Measurements from ENCODE around the gene HK3.
"Not testable (repeated sequence)": the region's sequence is repeated elsewhere in the genome, so short reads cannot be mapped to it uniquely, and the experiment has no call there.

HK3 gene

DNA sequence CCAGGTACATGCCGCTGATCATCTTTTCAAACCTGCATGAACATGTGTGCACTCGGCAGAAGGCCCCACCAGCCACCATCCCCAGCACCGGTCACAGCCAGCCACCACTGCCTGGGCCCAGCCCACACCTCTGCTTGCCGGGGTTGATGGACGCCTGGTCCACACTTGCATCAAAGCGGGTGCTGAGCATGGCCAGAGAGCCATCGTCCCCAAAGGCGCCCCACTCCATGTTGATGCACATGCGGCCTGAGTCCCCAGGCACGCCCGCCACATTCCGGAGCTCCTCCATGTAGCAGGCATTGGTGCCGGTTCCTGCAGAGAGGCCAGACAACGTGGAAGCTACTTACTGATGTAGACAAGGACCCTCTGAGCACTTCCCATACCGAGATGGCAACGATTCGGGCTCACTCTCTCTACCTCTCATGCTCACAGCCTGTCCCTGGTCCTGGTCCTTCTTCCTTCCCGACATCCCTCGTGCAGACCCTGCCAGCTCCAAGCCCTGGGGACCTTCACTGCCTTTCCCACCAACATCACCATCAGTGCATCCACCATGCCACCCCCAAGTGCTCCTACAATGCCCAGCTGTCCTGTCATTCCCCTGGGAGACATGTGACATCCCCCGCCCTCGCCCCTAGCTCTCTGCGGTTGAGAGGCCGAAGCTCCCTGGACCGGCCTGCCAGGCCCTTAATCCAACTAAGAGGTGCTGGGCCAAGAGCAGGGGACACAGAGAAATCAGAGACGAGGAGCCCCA is 17.2 kb downstream of the HK3 start:
- DNase-seq, result no peak

DNA sequence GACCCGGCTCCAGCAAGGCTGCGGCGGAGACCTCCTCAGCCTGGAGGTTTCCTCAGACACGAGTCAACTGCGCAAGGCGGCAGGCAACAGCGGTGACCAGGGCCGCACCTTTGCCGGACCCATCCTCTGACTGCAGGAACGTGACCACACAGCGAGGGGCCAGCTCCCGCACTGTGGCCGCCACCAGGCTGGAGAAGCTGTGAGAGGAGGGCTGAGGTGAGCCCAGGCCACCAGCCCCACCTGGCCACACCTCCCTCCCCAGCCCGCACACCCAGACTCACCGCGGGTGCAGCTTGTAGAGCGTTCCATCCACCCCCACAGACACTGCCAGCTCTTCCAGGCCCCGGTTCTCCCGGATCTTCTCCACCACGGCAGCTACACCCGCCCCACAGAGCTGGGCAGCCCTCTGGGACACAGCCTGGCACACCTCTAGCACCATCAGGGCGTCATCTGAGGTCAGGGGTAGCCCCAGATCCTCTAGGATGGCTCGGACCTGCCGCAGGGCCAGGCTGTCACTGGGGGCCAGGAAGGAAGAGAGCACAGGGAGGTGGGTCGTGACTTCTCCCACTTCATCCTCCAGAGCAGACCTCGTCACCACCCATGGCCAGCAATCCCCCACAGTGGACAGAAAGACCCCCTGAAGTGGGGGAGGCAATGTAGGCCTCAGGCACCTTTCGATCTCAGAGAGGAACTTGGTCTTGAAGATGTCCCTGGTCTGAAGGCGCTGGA is 18.0 kb downstream of the HK3 start:
- DNase-seq, result no peak

DNA sequence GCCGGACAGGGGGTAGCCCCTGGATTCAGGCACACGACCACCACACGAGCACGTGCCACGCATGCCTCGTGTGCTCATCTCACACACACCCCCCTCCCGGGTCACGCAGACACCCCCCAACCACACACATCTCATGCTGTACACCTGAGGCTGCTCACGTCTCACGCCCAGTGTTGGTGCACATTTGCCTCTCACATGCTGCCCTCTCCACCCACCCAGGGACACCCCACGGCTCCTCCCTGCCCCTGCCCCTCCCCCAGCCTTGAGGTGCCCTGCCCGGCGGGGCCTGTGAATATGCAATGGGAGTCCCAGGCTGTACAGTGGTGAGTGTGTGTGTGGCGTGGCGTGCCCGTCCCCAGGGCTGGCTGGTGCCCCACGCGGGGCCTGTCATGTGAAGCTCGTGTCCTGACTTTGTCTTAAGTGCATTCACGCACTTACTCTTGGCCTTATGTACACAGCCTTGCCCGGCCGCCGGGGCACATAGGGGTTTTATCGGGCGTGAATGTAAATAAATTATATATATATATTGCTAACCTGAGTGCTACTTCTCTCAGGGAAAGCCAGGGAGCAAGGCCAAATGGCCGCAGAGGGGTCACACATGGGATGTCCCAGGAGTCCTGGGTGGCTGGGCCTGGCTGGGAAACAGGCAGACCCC is 18.7 kb downstream of the HK3 start:
- DNase-seq, result no peak

DNA sequence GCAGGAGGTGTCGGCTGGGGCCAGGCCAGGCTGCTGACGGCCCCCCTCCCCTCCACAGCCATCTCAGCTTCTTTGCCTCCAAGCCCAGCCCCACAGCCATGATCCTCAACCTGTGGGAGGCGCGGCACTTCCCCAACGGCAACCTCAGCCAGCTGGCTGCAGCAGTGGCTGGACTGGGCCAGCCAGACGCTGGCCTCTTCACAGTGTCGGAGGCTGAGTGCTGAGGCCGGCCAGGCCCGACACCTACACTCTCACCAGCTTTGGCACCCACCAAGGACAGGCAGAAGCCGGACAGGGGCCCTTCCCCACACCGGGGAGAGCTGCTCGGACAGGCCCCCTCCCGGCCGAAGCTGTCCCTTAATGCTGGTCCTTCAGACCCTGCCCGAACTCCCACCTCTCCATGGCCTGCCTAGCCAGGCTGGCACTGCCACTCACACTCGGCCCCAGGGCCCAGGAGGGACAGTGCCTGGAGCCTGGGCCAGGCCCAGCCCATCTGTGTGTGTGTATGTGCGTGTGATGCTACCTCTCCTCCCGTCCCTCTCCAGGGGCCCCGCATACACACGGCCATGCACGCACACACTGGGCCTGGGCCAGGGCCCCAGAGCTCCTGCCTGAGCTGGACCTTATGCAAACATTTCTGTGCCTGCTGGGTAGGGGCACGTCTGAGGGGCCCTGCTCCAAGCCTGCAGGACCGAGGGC is 19.3 kb downstream of the HK3 start:
- no peak for DNase-seq

DNA sequence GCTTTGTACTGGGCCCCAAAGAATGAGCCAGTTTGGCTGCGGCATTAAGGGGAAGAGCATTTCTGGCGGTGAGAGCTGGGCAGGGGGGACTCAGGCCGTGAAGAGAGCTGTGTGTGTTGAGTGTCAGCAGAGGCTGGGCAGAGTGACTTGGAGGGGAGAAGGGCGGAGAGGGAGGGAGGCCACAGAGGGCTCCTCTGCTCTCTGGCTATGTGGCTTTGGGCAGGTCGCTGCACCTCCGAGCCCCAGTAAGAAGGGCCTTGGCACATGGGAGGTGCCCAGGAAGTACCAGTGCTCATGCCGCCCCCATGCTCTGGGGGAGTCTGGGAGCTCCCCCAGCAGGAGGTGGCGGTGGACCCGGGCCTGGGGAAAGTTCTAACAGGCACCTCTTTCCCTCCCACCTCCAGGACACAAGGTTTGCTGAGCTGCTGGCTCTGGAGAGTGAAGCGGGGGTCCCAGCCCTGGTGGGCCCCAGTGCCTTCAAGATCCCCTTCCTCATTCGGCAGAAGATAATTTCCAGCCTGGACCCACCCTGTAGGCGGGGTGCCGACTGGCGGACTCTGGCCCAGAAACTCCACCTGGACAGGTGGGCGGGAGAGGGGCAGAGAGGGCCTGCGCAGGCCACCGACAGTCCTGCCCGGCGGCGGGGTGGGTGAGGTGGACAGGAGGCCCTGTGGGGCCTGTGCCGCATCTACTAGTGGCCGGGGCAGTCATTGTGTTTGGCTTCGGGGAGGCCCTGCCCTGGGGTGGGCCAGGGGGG is 20.1 kb downstream of the HK3 start:
- no peak for DNase-seq

DNA sequence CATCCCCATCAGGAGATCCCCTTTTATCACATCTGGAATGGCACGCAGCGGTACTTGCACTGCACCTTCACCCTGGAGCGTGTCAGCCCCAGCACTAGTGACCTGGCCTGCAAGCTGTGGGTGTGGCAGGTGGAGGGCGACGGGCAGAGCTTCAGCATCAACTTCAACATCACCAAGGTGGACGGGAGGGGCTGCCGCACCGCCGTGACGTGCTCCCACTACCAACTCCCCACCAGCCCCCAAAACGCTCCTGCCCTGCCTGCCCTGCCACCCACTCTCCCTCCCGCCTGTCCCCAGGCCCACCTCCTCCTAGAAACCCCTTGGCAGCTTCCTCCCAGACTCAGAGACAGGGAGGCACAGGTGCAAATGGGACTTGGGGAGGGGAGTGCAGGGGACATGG is 20.7 kb downstream of the HK3 start:
- DNase-seq, result no peak

DNA sequence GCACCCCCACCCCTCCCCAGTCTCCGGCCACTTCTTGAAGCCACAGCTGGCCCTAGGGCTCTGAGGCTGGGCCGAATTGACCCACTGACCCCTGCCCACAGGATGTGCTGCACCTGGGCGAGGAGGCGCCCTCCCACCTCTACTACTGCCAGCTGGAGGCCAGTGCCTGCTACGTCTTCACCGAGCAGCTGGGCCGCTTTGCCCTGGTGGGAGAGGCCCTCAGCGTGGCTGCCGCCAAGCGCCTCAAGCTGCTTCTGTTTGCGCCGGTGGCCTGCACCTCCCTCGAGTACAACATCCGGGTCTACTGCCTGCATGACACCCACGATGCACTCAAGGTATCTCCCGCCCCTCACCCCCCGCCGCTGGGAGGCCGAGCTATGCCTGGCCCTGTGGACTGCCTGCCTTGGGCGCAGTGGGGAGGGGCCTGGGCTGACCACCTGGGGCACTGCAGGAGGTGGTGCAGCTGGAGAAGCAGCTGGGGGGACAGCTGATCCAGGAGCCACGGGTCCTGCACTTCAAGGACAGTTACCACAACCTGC is 21.3 kb downstream of the HK3 start:
- no peak for DNase-seq

DNA sequence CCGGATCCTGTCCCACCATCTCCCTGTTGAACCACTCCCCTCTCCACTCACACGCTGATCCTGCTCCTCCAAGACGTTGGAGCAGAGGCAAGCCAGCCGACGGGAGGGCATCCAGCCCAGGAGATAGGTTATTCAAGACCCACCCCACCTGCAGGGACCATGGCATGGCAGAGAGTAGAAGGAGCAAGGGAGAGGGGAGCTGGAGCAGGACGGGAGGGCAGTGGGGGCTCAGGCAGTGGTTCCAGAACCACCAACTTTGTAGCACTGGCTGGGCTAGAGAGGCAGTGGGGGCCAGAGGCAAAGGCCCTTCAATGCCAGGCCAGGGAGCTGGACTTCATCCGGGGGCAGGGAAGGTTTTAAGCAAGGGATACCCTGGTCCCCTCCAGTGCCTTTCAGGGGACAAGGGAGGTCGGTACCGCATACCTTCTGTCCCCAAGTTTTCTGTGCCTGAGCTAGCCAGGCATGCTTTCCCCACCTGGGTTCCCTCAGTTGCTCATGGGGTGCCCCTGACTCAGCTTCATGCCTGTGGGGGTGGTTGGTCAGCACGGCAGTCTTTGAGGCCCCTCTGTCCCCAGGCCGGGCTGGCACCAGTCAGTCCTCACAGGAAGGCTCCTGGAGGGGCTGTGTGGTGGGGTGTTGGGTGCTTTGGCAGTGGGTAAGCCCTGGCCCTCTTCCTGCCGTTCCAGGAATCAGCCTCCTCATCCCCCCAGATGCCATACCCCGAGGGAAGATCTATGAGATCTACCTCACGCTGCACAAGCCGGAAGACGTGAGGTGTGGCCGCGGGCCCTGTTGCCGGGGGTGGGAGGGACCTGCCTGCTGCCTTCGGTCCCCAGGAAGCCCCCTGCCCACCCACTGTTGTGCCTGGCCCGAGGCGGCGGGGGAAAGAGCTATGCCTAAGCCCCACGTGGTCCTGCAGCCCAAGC is 22.4 kb downstream of the HK3 start:
- DNase-seq, result no peak

DNA sequence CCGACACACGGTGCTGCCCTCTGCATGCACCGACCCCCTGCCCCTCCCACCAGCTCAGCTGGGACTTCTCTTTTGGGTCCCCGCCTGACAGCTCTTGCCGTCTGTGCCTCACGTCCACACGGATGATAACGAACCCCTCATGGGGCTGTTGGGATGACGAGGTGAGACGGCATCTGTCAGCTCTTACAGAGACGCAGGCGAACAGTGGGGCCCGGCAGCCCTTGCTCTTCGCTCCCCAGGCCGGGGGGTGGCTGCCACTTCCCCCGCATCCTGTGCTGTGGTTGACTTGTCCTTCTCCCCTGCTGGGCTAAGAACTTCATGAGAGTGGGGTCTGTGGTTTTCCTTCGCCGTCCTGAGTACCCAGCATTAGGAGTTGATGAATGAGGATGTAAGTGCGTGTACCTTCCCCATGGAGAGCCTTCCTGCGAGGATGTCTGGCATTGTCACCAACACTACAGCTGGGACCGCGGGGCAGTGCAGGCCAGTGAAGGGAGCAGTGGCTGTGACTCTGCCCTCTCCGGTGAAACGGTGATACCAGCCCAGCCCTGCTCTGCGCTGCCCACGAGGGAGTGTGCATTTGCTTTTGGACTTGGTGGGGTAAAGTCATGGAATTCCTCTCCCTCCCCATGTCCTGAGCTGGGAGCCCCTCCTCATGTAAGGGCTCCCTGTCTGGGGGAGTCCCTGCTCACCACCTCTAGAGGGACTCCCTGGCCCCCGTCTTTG is 23.2 kb downstream of the HK3 start:
- no peak for DNase-seq

DNA sequence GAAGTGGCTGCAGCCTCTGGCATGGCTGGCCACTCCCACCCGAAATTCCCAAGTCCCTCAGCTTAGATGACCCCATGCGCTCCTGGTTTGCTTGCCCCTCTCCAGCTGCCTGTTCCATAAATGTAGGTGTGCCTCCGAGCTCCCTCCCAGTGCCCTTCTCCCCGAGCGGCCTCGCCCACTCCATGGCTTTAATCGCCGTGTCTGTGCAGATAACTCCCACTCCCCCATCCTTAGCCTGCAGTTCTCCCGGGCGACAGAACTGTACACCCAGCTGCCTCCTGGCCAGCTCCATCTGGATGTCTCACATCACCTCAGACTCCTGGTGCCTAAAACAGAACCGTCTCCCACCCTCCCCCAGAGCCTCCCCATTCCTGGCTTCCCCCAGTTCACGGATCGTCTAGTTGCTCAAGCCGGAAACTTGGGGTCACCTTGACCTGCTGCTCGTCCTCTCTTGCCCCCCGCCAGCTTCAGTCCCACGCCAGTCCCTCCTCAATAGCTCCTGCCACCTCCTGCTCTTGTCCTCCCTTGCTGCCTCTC is 24.1 kb downstream of the HK3 start:
- no peak for DNase-seq

DNA sequence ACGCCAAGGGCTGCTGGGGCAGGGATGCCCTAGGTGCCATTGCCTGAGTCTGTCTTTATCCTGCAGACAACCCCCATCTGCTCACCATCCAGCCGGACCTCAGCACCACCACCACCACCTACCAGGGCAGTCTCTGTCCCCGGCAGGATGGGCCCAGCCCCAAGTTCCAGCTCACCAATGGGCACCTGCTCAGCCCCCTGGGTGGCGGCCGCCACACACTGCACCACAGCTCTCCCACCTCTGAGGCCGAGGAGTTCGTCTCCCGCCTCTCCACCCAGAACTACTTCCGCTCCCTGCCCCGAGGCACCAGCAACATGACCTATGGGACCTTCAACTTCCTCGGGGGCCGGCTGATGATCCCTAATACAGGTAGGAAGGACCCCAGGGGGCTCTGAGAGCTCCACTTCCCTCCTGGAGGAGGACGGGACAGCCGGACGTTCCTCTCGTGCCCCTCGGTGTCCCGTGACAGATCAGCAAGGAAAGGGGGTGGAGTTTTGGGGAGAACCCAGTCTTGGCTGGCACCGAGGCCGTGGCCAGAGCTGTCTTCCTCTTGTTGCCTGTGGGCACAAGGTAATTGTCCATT is 24.9 kb downstream of the HK3 start:
- DNase-seq, result no peak

DNA sequence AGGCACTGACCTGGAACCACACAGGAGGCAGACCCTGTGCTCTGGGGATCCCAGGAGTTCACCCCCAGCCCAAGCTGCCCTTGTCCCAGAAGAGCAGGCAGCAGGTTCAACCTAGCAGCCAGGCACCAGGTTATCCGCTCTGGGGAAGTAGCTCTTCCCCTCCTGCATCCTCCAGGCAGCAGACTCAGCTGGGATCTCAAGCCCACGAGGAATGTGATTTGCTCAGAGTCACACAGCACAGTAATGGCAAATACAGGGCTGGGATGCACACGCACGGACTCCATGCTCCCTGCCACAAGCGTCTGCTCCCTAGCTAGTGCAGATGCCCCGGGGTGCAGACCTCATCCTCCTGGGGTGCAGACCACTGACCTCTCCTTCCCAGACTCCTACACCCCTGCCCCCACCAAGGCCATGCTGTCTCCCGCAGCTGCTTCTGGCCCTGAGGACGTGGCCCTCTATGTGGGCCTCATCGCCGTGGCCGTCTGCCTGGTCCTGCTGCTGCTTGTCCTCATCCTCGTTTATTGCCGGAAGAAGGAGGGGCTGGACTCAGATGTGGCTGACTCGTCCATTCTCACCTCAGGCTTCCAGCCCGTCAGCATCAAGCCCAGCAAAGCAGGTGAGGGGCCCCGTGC is 25.5 kb downstream of the HK3 start:
- DNase-seq, result no peak

DNA sequence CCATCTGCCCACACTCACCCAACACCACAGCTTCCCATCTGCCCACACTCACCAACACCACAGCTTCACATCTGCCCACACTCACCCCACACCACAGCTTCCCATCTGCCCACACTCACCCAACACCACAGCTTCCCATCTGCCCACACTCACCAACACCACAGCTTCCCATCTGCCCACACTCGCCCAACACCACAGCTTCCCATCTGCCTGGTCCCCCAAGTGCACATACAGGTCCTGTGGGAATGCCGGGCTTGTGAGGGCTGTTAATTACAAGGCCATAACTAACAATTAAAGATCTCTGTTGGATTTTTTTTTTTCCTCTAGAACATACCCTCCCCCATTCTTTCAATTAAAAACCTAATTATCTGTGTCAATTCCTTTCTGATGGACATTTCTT is 26.1 kb downstream of the HK3 start:
- DNase-seq, result not testable (repeated sequence)

DNA sequence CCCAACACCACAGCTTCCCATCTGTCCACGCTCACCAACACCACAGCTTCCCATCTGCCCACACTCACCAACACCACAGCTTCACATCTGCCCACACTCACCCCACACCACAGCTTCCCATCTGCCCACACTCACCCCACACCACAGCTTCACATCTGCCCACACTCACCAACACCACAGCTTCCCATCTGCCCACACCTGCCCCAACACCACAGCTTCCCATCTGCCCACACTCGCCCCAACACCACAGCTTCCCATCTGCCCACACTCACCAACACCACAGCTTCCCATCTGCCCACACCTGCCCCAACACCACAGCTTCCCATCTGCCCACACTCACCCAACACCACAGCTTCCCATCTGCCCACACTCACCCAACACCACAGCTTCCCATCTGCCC is 26.6 kb downstream of the HK3 start:
- DNase-seq, result not testable (repeated sequence)

DNA sequence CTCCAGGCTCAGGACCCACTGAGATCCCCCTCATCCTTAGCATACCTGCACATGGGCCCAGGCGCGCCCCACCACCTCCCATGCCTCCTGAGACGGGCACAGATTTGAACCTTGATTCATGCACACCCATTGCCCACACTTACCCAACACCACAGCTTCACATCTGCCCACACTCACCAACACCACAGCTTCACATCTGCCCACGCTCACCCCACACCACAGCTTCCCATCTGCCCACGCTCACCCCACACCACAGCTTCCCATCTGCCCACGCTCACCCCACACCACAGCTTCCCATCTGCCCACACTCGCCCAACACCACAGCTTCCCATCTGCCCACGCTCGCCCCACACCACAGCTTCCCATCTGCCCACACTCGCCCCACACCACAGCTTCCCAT is 28.5 kb downstream of the HK3 start:
- not testable (repeated sequence) for DNase-seq

DNA sequence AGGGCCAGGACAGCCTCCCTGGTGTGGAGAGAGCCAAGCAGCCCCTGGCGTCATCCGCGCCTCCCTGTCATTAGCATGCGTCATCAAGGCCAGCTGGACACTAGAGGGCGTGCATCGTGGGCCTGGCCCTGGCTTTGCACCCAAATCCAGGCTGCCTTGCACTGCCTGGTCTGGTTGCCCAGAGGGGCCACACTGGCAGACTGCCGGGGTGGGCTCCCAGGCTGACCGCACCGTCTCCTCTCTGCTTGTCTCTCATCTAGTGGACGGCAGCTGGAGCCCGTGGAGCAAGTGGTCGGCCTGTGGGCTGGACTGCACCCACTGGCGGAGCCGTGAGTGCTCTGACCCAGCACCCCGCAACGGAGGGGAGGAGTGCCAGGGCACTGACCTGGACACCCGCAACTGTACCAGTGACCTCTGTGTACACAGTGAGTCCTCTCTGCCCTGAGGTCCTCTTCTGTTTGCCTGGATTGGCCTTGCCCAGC is 29.0 kb downstream of the HK3 start:
- no peak for DNase-seq

DNA sequence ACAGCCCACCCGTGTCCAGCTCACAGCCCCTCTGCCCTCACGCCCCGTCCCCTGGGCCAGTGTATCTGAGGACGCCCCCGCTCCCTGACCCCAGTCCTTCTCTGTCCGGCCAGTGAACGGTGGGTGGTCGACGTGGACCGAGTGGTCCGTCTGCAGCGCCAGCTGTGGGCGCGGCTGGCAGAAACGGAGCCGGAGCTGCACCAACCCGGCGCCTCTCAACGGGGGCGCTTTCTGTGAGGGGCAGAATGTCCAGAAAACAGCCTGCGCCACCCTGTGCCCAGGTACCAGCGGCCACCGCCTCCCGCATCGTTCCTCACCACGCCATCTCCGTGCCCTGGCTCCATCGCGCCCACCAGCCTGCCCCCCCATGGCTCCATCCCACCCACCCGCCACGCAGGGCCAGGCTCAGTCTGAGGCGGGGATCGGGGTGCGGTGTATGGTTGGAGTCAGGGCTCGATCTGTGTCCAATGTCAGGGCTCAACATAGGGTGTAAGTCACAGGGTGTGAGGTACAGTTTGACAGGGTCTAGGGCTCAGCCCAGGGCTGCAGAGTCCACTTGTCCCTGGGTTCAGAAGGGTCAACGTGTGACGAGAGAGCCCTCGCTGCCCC is 29.5 kb downstream of the HK3 start:
- no peak for DNase-seq

DNA sequence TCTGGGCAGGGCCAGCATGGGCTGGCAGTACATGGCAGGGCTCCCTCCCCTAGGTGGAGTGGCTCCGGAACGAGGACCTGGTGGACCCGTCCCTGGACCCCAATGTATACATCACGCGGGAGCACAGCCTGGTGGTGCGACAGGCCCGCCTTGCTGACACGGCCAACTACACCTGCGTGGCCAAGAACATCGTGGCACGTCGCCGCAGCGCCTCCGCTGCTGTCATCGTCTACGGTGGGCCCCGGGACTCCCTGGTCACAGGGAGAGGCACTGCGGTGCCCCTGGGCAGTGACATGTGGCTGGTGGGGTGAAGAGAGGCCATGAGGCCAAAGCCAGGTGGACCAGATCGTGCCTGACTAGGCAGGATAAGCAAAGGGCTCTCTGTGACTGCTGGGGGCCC is 30.4 kb downstream of the HK3 start:
- DNase-seq, result no peak

DNA sequence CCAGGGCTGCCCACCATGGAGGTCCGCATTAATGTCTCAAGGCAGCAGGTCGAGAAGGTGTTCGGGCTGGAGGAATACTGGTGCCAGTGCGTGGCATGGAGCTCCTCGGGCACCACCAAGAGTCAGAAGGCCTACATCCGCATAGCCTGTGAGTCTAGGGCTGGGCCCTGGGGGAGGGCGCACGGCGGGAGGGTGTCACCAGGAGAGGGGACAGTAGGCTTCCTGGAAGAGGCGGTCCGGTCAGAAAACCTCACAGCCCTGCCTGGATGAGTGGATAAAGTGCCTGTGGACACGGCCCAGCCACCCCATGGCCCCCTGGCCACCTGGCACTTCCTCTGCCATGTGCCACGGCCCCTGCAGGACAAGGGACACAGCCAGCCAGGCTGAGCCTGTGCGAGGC is 31.0 kb downstream of the HK3 start:
- DNase-seq, result no peak
